DOHH2 (cell line): ENCODE data around the gene ICAM1.

ENCODE experiments used
- H3F3A ChIP-seq: fragments of 200-600 bp; sonication (generic), shearing (Covaris generic); 2 replicates; pipeline ENCODE4 v1.6.0; 2016; ENCODE audit warnings: antibody characterized with exemption, mild to moderate bottlenecking; ENCODE audit not compliant: control insufficient read depth, insufficient read depth
- H3K27ac ChIP-seq: fragments of 200-600 bp; sonication (generic); 2 replicates; pipeline ENCODE4 v1.5.1; 2014; ENCODE audit warnings: low read depth, mild to moderate bottlenecking, low read length, moderate library complexity
- H3K27me3 ChIP-seq: fragments of 200-600 bp; sonication (generic); 2 replicates; pipeline ENCODE4 v1.6.1; 2014; ENCODE audit warnings: mild to moderate bottlenecking, low read length, mixed read lengths; ENCODE audit not compliant: control insufficient read depth
- H3K36me3 ChIP-seq: fragments of 200-600 bp; sonication (generic); 2 replicates; pipeline ENCODE4 v1.6.1; 2014; ENCODE audit warnings: mild to moderate bottlenecking, low read length, moderate library complexity, mixed read lengths; ENCODE audit not compliant: control insufficient read depth
- H3K4me1 ChIP-seq: fragments of 200-600 bp; sonication (generic); 2 replicates; pipeline ENCODE4 v1.6.1; 2014; ENCODE audit warnings: mild to moderate bottlenecking, low read length, mixed read lengths; ENCODE audit not compliant: control insufficient read depth
- H3K4me2 ChIP-seq: fragments of 200-600 bp; sonication (generic); 2 replicates; pipeline ENCODE4 v1.6.0; 2014; ENCODE audit warnings: mild to moderate bottlenecking, low read length, moderate library complexity
- H3K4me3 ChIP-seq: fragments of 200-600 bp; sonication (generic); 2 replicates; pipeline ENCODE4 v1.5.1; 2014; ENCODE audit warnings: mild to moderate bottlenecking, low read length, mixed read lengths
- H3K79me2 ChIP-seq: fragments of 200-600 bp; sonication (generic); 2 replicates; pipeline ENCODE4 v1.6.1; 2014; ENCODE audit warnings: mild to moderate bottlenecking, low read length, mixed read lengths; ENCODE audit not compliant: control insufficient read depth
- H3K9me2 ChIP-seq: fragments of 200-600 bp; sonication (generic); replicated peaks from 2 replicates; pipeline ENCODE4 v1.6.1; 2014; ENCODE audit warnings: mild to moderate bottlenecking, low read length, mixed read lengths; ENCODE audit not compliant: control insufficient read depth
- H3K9me3 ChIP-seq: fragments of 200-600 bp; sonication (generic); 2 replicates; pipeline ENCODE4 v1.6.1; 2014; ENCODE audit warnings: antibody characterized with exemption, low read length, mixed read lengths; ENCODE audit not compliant: control insufficient read depth, insufficient read depth
- H4K20me1 ChIP-seq: fragments of 200-600 bp; sonication (generic); 2 replicates; pipeline ENCODE4 v1.6.0; 2014; ENCODE audit warnings: low read depth, mild to moderate bottlenecking, antibody characterized with exemption, low read length, moderate library complexity; ENCODE audit not compliant: control insufficient read depth, insufficient read depth
- CTCF ChIP-seq: fragments of 200-600 bp; sonication (generic); IDR thresholded peaks from one replicate; pipeline ENCODE4 v1.5.1; 2014; ENCODE audit warnings: antibody characterized with exemption, mild to moderate bottlenecking, low read depth, low read length; ENCODE audit not compliant: poor library complexity, severe bottlenecking
- EZH2phosphoT487 ChIP-seq: fragments of 200-600 bp; sonication (generic); IDR thresholded peaks from 2 replicates; pipeline ENCODE4 v1.6.1; 2017; ENCODE audit warnings: borderline replicate concordance, mild to moderate bottlenecking, antibody characterized with exemption, low read length, moderate library complexity, mixed read lengths

ICAM1 gene

GRCh38 chr19:10315335-10316214 lies 44.7 kb downstream of the ICAM1 start, which contains the start of gene FDX2:
Gene FDX2 (minus strand): TSS chr19:10316015. CDS start chr19:10315996, 19 bp downstream.
- Histone ChIP-seq H3K36me3 (peaks cover 44% of the 10 kb centered on the region), H3K27me3 (no peaks in the 10 kb centered on the region), H3K79me2 (peaks cover 10% of the 10 kb centered on the region), H3F3A (peaks cover 10% of the 10 kb centered on the region), H4K20me1 (no peaks in the 10 kb centered on the region), H3K9me3 (no peaks in the 10 kb centered on the region), H3K27ac (no peak within 1 kb of the TSS), H3K4me1 (peaks cover 14% of the 10 kb centered on the region), H3K4me3 (peak within 1 kb of the TSS; percentile 87), H3K9me2 (no peaks in the 10 kb centered on the region), H3K4me2 (peak within 1 kb of the TSS; percentile 92)
- TF ChIP-seq CTCF (no peak), EZH2phosphoT487 (no peak)

DNA sequence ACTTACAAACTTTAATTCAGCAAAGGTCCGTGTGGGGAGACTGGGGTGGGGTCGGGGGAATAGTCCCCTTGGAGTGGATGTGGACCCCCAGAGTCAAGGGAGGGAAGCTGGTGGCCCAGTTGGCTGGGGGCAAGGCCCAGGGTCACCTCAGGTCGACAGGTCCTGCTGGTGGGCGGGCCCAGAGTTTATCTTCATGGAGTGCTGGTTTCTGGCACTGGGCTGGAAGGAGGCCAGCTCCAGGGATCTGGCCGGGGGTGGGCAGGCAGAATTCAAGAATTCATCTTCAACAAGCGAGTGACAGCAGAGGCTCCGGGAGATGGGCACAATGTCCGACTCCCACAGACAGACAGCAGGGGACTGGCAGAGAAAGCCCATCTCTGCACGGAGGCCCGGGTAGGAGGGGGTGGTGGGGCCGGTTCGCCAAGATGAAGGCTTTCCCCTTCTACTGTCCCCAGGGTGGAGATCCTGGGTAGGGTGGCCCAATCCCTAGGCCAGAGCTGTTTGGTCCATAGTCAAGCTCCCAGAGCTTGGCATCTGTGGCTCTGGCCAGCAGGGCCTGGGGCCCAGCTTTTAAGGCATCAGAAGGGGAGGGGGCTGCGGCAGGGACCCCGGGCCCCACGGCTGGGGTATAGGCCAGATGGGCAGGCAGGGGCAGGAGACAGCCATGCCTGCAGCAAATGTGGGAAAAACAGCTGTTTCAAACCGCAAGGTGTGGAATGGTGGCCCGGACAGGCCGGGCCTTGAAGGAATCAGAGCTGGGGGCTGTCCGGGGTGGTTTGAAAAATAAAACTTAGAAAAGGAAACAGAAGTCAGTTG lies 45.5 kb downstream of the ICAM1 start:
- H3K4me1 ChIP-seq: peaks cover 14% of the 10 kb centered on the region
- H4K20me1 ChIP-seq: no peaks in the 10 kb centered on the region
- H3K27ac ChIP-seq: no peak overlapping the region
- peaks cover 53% of the 10 kb centered on the region for H3K36me3 ChIP-seq
- no peaks in the 10 kb centered on the region for H3K9me3 ChIP-seq
- peaks cover 10% of the 10 kb centered on the region for H3K79me2 ChIP-seq
- TF ChIP-seq CTCF (no peak), EZH2phosphoT487 (no peak)
- H3K4me3 ChIP-seq: peak overlapping the region; percentile 87
- H3F3A ChIP-seq: peaks cover 10% of the 10 kb centered on the region
- H3K27me3 ChIP-seq: no peaks in the 10 kb centered on the region
- peak overlapping the region; percentile 92 for H3K4me2 ChIP-seq
- H3K9me2 ChIP-seq: no peaks in the 10 kb centered on the region

DNA sequence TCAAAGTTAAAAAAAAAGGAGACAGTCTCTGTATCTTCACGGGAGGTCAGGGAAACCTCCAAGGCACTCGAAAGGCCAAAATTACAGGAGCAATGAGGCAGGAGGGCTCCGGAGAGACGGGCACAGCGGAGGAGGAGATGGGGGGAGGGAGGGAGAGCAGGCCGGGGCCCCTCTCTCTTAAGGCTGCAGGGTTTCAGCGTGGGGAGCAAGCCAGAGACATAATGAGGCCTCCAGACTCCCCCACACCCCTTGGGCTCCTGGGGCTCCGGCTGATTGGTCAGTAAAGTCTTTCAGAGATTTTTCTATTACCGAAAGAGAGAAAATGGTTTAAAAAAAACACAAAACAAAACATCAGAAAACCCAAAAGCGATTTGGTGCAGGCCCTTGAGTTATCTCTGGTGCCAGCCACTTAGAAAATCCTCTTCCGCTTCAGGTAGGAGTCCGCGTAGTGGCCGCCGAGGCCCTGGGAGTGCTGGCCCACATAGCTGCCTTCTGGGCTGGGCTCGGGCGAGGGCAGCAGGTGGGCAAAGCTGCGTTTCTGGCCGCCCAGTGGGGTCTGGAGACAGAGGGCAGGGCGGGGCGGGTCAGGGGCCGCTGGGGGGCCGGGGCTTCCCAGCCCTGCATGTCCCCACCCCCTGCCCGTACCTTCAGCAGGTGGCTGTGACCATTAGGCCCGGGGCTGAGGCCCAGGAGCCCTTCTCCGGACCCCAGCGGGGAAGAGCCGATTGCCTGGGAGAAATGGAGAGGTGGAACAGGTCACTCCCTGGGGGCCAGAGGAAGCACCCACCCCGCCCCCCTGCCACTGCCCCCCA lies 46.3 kb downstream of the ICAM1 start:
- peaks cover 10% of the 10 kb centered on the region for H3K79me2 ChIP-seq
- peaks cover 10% of the 10 kb centered on the region for H3F3A ChIP-seq
- H3K36me3 ChIP-seq: peaks cover 61% of the 10 kb centered on the region

More for the DNA sequence above, 46.3 kb downstream of the ICAM1 start:
- Histone ChIP-seq H3K27ac (no peak overlapping the region), H3K9me3 (no peaks in the 10 kb centered on the region), H3K4me3 (no peak overlapping the region), H4K20me1 (no peaks in the 10 kb centered on the region), H3K9me2 (no peaks in the 10 kb centered on the region), H3K4me2 (no peak overlapping the region), H3K27me3 (no peaks in the 10 kb centered on the region), H3K4me1 (peaks cover 14% of the 10 kb centered on the region)
- TF ChIP-seq EZH2phosphoT487: no peak
- TF ChIP-seq CTCF: no peak
